Activated CD8-positive, alpha-beta T cell treated with anti-CD3 and anti-CD28 coated beads for 36 hours (primary cell): ENCODE measurements around the gene SURF1. TPM values are rescaled to one million over a fixed set of nuclear protein-coding genes. Genes with fewer than 3 reads are reported as not detected.

ENCODE experiments used
- ATAC-seq: fragments of 200-7000 bp; cut with Tn5 transposase; one replicate; pipeline ENCODE4 v1.10.0; 2021; ENCODE audit warnings: mild to moderate bottlenecking, moderate library complexity
- CTCF ChIA-PET: fragments of 350-600 bp; sonication (Branson Sonifier 250); formaldehyde crosslinking; loops from one replicate; lab custom pipeline; 2021; ENCODE audit warnings: antibody characterized with exemption; lab: Charles Lee
- POLR2A ChIA-PET: fragments of 350-600 bp; sonication (Branson Sonifier 250); formaldehyde crosslinking; loops from one replicate; lab custom pipeline; 2021; ENCODE audit warnings: antibody characterized with exemption; lab: Charles Lee
- DNase-seq: peaks from one replicate; pipeline ENCODE4 v3.0.0-alpha.2; 2020
- H3K27ac Mint-ChIP-seq: one replicate; pipeline ENCODE4 v1.8.0; 2021; ENCODE audit warnings: mild to moderate bottlenecking, mixed read lengths
- H3K27me3 Mint-ChIP-seq: one replicate; pipeline ENCODE4 v1.8.0; 2021; ENCODE audit warnings: mixed read lengths
- H3K36me3 Mint-ChIP-seq: one replicate; pipeline ENCODE4 v1.8.0; 2021; ENCODE audit warnings: low read depth, mixed read lengths
- H3K4me1 Mint-ChIP-seq: one replicate; pipeline ENCODE4 v1.8.0; 2021; ENCODE audit warnings: low read depth, mixed read lengths
- H3K4me3 Mint-ChIP-seq: one replicate; pipeline ENCODE4 v1.8.0; 2021; ENCODE audit warnings: mild to moderate bottlenecking, moderate library complexity, mixed read lengths
- H3K9me3 Mint-ChIP-seq: one replicate; pipeline ENCODE4 v1.8.0; 2021; ENCODE audit warnings: mixed read lengths
- CTCF ChIP-seq: fragments of 200-600 bp; IDR thresholded peaks from one replicate; pipeline ENCODE4 v1.8.0; 2022; ENCODE audit warnings: antibody characterized with exemption, mild to moderate bottlenecking
- intact Hi-C: fragments of 100-400 bp; cut with micrococcal nuclease; formaldehyde crosslinking; loops from one replicate; pipeline ENCODE4 v1.10.0; 2022
- total RNA-seq, 2 experiments: library from RNA; stranded (reverse); gene quantifications; one replicate each; pipeline ENCODE4 v1.2.3, GENCODE V29; 2021

Gene SURF1
- total RNA-seq, 2 experiments from 2014 or later, result 22.1 to 25.3 TPM

GRCh38 chr9:133384736-133385321, 28.5 kb upstream of the SURF1 start:
- H3K9me3 Mint-ChIP-seq, result no peaks in the 10 kb centered on the region
- intact Hi-C loops, result no loop called here
- no peak for TF ChIP-seq CTCF
- DNase-seq (no peak), ATAC-seq (no peak)
- no peak overlapping the region for H3K27ac Mint-ChIP-seq
- H3K4me1 Mint-ChIP-seq, result no peaks in the 10 kb centered on the region
- ChIA-PET CTCF (no interaction called here), POLR2A (interaction anchor here (1.0 to 1.5 kb wide), 3 partner anchors 8 to 14 kb away, joined by 3 to 5 read pairs (median 4); partner anchors contain the start of gene STKLD1)
- no peak overlapping the region for H3K4me3 Mint-ChIP-seq
- no peaks in the 10 kb centered on the region for H3K36me3 Mint-ChIP-seq
- peaks cover 3% of the 10 kb centered on the region for H3K27me3 Mint-ChIP-seq

GRCh38 chr9:133383438-133383837, 27.2 kb upstream of the SURF1 start:
- ChIA-PET CTCF (interaction anchor here (0.8 kb wide), 1 partner anchor 21 kb away, joined by 3 read pairs; no protein-coding TSS in a partner anchor), POLR2A (no interaction called here)
- DNase-seq, result no peak
- H3K9me3 Mint-ChIP-seq, result no peaks in the 10 kb centered on the region
- H3K4me1 Mint-ChIP-seq, result no peaks in the 10 kb centered on the region
- H3K4me3 Mint-ChIP-seq, result no peak overlapping the region
- H3K36me3 Mint-ChIP-seq, result no peaks in the 10 kb centered on the region
- intact Hi-C loops, result no loop called here
- H3K27me3 Mint-ChIP-seq, result no peaks in the 10 kb centered on the region
- no peak for TF ChIP-seq CTCF
- ATAC-seq, result no peak
- H3K27ac Mint-ChIP-seq, result no peak overlapping the region

GRCh38 chr9:133382507-133383141, 26.3 kb upstream of the SURF1 start:
- Mint-ChIP-seq H3K9me3 (no peaks in the 10 kb centered on the region), H3K4me3 (no peak overlapping the region), H3K27me3 (no peaks in the 10 kb centered on the region), H3K4me1 (no peaks in the 10 kb centered on the region), H3K27ac (no peak overlapping the region), H3K36me3 (no peaks in the 10 kb centered on the region)
- TF ChIP-seq CTCF, result no peak
- POLR2A ChIA-PET, result no interaction called here
- DNase-seq (no peak), ATAC-seq (no peak)
- intact Hi-C loops, result no loop called here
- CTCF ChIA-PET, result no interaction called here

GRCh38 chr9:133380734-133381133, 24.4 kb upstream of the SURF1 start:
- DNase-seq (no peak), ATAC-seq (no peak)
- no peaks in the 10 kb centered on the region for H3K9me3 Mint-ChIP-seq
- H3K36me3 Mint-ChIP-seq, result no peaks in the 10 kb centered on the region
- no peaks in the 10 kb centered on the region for H3K27me3 Mint-ChIP-seq
- H3K27ac Mint-ChIP-seq, result no peak overlapping the region
- ChIA-PET CTCF (no interaction called here), POLR2A (no interaction called here)
- no peak overlapping the region for H3K4me3 Mint-ChIP-seq
- H3K4me1 Mint-ChIP-seq, result no peaks in the 10 kb centered on the region
- TF ChIP-seq CTCF, result no peak
- intact Hi-C loops, result no loop called here
